Large intestine (tissue), 12 donors: ENCODE results near the gene TOP3A. TPM values are rescaled to one million over a fixed set of nuclear protein-coding genes. Genes with fewer than 3 reads are reported as not detected.

Experiments
- DNase-seq, 2 donors: peaks; one replicate each; pipeline versions ENCODE4 v3.0.0 to v3.0.0-alpha.2; 2013
- H3K27ac ChIP-seq: one replicate; pipeline ENCODE4 v1.5.1; 2013; ENCODE audit warnings: low read length
- H3K27me3 ChIP-seq: 2 replicates; pipeline ENCODE4 v1.6.1; 2013; ENCODE audit warnings: low read length; ENCODE audit not compliant: control insufficient read depth, insufficient read depth
- H3K36me3 ChIP-seq: 2 replicates; pipeline ENCODE4 v1.6.1; 2013; ENCODE audit warnings: low read length; ENCODE audit not compliant: control insufficient read depth, insufficient read depth
- H3K4me1 ChIP-seq: one replicate; pipeline ENCODE4 v1.6.1; 2013; ENCODE audit warnings: low read length; ENCODE audit not compliant: control insufficient read depth, insufficient read depth
- H3K4me3 ChIP-seq: one replicate; pipeline ENCODE4 v1.5.1; 2013; ENCODE audit warnings: low read length
- H3K9me3 ChIP-seq: one replicate; pipeline ENCODE4 v1.6.1; 2013; ENCODE audit warnings: mild to moderate bottlenecking, low read depth, low read length, moderate library complexity; ENCODE audit not compliant: control insufficient read depth
- WGBS: methylation state at CpG from one replicate; pipeline ENCODE4 v1.1.5; 2013; ENCODE audit warnings: low lambda C conversion rate; ENCODE audit not compliant: insufficient coverage; 5-methylcytosine and 5-hydroxymethylcytosine counted together
- long read RNA-seq, 11 donors: transcript quantifications; one replicate each; lab custom pipeline, GENCODE V29; 2026
- polyA plus RNA-seq: library from polyadenylated mRNA; unstranded; fragments of 120-200 nt; gene quantifications from one replicate; pipeline ENCODE4 v1.2.1, GENCODE V29; 2013

TOP3A gene
- polyA plus RNA-seq: 26.4 TPM
- long read RNA-seq, donor 1, full-length matches to known transcripts: 2 of 2 reads
- long read RNA-seq, donor 1, partial matches to known transcripts: 0 of 2 reads
- long read RNA-seq, donor 1, other reads (novel, unspliced or antisense): 0 of 2 reads
- long read RNA-seq, donor 2, partial matches to known transcripts: 0 of 2 reads
- long read RNA-seq, donor 2, other reads (novel, unspliced or antisense): 0 of 2 reads
- long read RNA-seq, donor 3: 0 reads
- long read RNA-seq, donor 4: 0 reads
- long read RNA-seq, donor 5, partial matches to known transcripts: 0 of 1 reads
- long read RNA-seq, donor 5, other reads (novel, unspliced or antisense): 0 of 1 reads
- long read RNA-seq, donor 6: 0 reads
- long read RNA-seq, donor 7: 0 reads
- long read RNA-seq, donor 8, full-length matches to known transcripts: 1 of 9 reads
- long read RNA-seq, donor 8, partial matches to known transcripts: 8 of 9 reads
- long read RNA-seq, donor 8, other reads (novel, unspliced or antisense): 0 of 9 reads
- long read RNA-seq, donor 9: 0 reads
- long read RNA-seq, donor 10: 0 reads
- long read RNA-seq, donor 11: 0 reads

GRCh38 chr17:18314731-18315561 is at the start of gene TOP3A, which contains the start of gene SMCR8:
Gene TOP3A, minus strand, starts transcription at chr17:18314994. Its CDS starts 216 bp downstream, at chr17:18314778.
Gene SMCR8, plus strand, starts transcription at chr17:18315293. Its CDS starts 497 bp downstream, at chr17:18315790.
- Histone ChIP-seq H3K4me3 (peak within 1 kb of the TSS; percentile 87), H3K27ac (peak within 1 kb of the TSS; percentile 88), H3K36me3 (peaks cover 36% of the 10 kb centered on the region), H3K4me1 (peaks cover 30% of the 10 kb centered on the region), H3K9me3 (peaks cover 27% of the 10 kb centered on the region), H3K27me3 (no peaks in the 10 kb centered on the region)
- no CpG with 5 or more reads among the region's 78 CpGs for WGBS
- DNase-seq: peak; percentile 98 to 99

GRCh38 chr17:18364166-18364565 is 49.4 kb upstream of the TOP3A start:
- Histone ChIP-seq H3K4me3 (no peak overlapping the region), H3K36me3 (no peaks in the 10 kb centered on the region), H3K9me3 (no peaks in the 10 kb centered on the region), H3K27me3 (peaks cover 3% of the 10 kb centered on the region), H3K27ac (no peak overlapping the region), H3K4me1 (peaks cover 5% of the 10 kb centered on the region)
- WGBS: no CpG with 5 or more reads among the region's 6 CpGs
- DNase-seq: no peak

- peak; percentile 83 to 92 for DNase-seq
- Histone ChIP-seq H3K36me3 (no peaks in the 10 kb centered on the region), H3K27ac (no peak within 1 kb of the TSS), H3K4me3 (peak within 1 kb of the TSS; percentile 74), H3K4me1 (peaks cover 5% of the 10 kb centered on the region), H3K27me3 (no peaks in the 10 kb centered on the region), H3K9me3 (no peaks in the 10 kb centered on the region)
- WGBS: 29% methylated on average over 1 of the region's 76 CpGs
These were observed 48.6 kb upstream of the TOP3A start, which contains the start of gene SHMT1 for GRCh38 chr17:18363101-18364049. Gene SHMT1, minus strand, starts transcription at chr17:18363550. Its CDS starts 7,569 bp downstream, at chr17:18355981.

- peak overlapping the region; percentile 74 for H3K4me3 ChIP-seq
- H3K27ac ChIP-seq: no peak overlapping the region
- peak; percentile 27 to 51 for DNase-seq
- no peaks in the 10 kb centered on the region for H3K27me3 ChIP-seq
- H3K9me3 ChIP-seq: no peaks in the 10 kb centered on the region
- H3K4me1 ChIP-seq: peaks cover 5% of the 10 kb centered on the region
- no CpG with 5 or more reads among the region's 14 CpGs for WGBS
- no peaks in the 10 kb centered on the region for H3K36me3 ChIP-seq
These were observed 47.9 kb upstream of the TOP3A start for GRCh38 chr17:18362698-18363100.

- Histone ChIP-seq H3K27me3 (no peaks in the 10 kb centered on the region), H3K4me3 (peak overlapping the region; percentile 74), H3K4me1 (peaks cover 5% of the 10 kb centered on the region), H3K36me3 (no peaks in the 10 kb centered on the region), H3K27ac (no peak overlapping the region), H3K9me3 (no peaks in the 10 kb centered on the region)
- 90% methylated on average over 4 of the region's 15 CpGs for WGBS
- no peak for DNase-seq
These were observed 47.3 kb upstream of the TOP3A start for GRCh38 chr17:18361837-18362697.

GRCh38 chr17:18360518-18360917 is 45.7 kb upstream of the TOP3A start:
- Histone ChIP-seq H3K4me3 (no peak overlapping the region), H3K36me3 (no peaks in the 10 kb centered on the region), H3K4me1 (peaks cover 5% of the 10 kb centered on the region), H3K9me3 (no peaks in the 10 kb centered on the region), H3K27me3 (no peaks in the 10 kb centered on the region), H3K27ac (no peak overlapping the region)
- no CpG with 5 or more reads among the region's 8 CpGs for WGBS
- DNase-seq: no peak

- WGBS: 100% methylated on average over 1 of the region's 10 CpGs
- no peak overlapping the region for H3K4me3 ChIP-seq
- no peaks in the 10 kb centered on the region for H3K27me3 ChIP-seq
- no peaks in the 10 kb centered on the region for H3K9me3 ChIP-seq
- H3K27ac ChIP-seq: no peak overlapping the region
- peaks cover 12% of the 10 kb centered on the region for H3K36me3 ChIP-seq
- peaks cover 5% of the 10 kb centered on the region for H3K4me1 ChIP-seq
- DNase-seq: no peak
These were observed 41.8 kb upstream of the TOP3A start for GRCh38 chr17:18356624-18357023.

GRCh38 chr17:18353541-18353940 is 38.7 kb upstream of the TOP3A start:
- Histone ChIP-seq H3K36me3 (peaks cover 13% of the 10 kb centered on the region), H3K27ac (no peak overlapping the region), H3K27me3 (no peaks in the 10 kb centered on the region), H3K4me3 (no peak overlapping the region), H3K4me1 (no peaks in the 10 kb centered on the region), H3K9me3 (no peaks in the 10 kb centered on the region)
- no peak for DNase-seq
- 80% methylated on average over 1 of the region's 6 CpGs for WGBS

- H3K27ac ChIP-seq: no peak overlapping the region
- no peak overlapping the region for H3K4me3 ChIP-seq
- peaks cover 39% of the 10 kb centered on the region for H3K36me3 ChIP-seq
- WGBS: 100% methylated on average over 1 of the region's 5 CpGs
- no peaks in the 10 kb centered on the region for H3K4me1 ChIP-seq
- no peak for DNase-seq
- H3K9me3 ChIP-seq: no peaks in the 10 kb centered on the region
- H3K27me3 ChIP-seq: no peaks in the 10 kb centered on the region
These were observed 29.2 kb upstream of the TOP3A start for GRCh38 chr17:18344021-18344420.
